Ishikawa (cell line): ENCODE results near the gene ADCY7.

Experiments used
- CREB1 ChIP-seq: IDR thresholded peaks from 2 replicates; pipeline ENCODE4 v1.6.1; 2012; ENCODE audit warnings: low read depth
- EP300 ChIP-seq: IDR thresholded peaks from 2 replicates; pipeline ENCODE4 v1.6.1; 2012; ENCODE audit warnings: borderline replicate concordance
- TAF1 ChIP-seq: IDR thresholded peaks from 2 replicates; pipeline ENCODE4 v1.6.1; 2012; ENCODE audit warnings: low read depth, mild to moderate bottlenecking
- USF1 ChIP-seq: IDR thresholded peaks from 2 replicates; pipeline ENCODE4 v1.6.1; 2012
- YY1 ChIP-seq: IDR thresholded peaks from 2 replicates; pipeline ENCODE4 v1.6.1; 2012; ENCODE audit warnings: low read depth

- TF ChIP-seq USF1 (no peak), YY1 (no peak), EP300 (no peak), CREB1 (no peak), TAF1 (no peak)
Measured at GRCh38 chr16:50261160-50261706, 5.1 kb upstream of the ADCY7 start.
